ENCODE results near the gene UBE2E3.

Gene UBE2E3

GRCh38 chr2:180978903-180979748 is 1.3 kb upstream of the UBE2E3 start:
- no peak for DNase-seq (ENCODE audit: low read depth)

- DNase-seq (ENCODE audit: low read depth): no peak
These were observed 678 bp upstream of the UBE2E3 start for GRCh38 chr2:180979749-180980105.

- DNase-seq (ENCODE audit: low read depth): no peak
These were observed 822 bp downstream of the UBE2E3 start for GRCh38 chr2:180980943-180981911.

- DNase-seq (ENCODE audit: low read depth): peak; percentile 32
These were observed 3.2 kb downstream of the UBE2E3 start for GRCh38 chr2:180983468-180984242.

- no peak for DNase-seq (ENCODE audit: low read depth)
These were observed 5.5 kb downstream of the UBE2E3 start for GRCh38 chr2:180985771-180986395.

GRCh38 chr2:180987146-180987545 is 6.7 kb downstream of the UBE2E3 start:
- no peak for DNase-seq (ENCODE audit: low read depth)

- DNase-seq (ENCODE audit: low read depth): no peak
These were observed 9.9 kb downstream of the UBE2E3 start for GRCh38 chr2:180990337-180990736.

- no peak for DNase-seq (ENCODE audit: low read depth)
These were observed 10.4 kb downstream of the UBE2E3 start for GRCh38 chr2:180990794-180991193.

- no peak for DNase-seq (ENCODE audit: low read depth)
These were observed 11.0 kb downstream of the UBE2E3 start for GRCh38 chr2:180991361-180991760.

GRCh38 chr2:180991820-180992219 is 11.4 kb downstream of the UBE2E3 start:
- DNase-seq (ENCODE audit: low read depth): no peak

- no peak for DNase-seq (ENCODE audit: low read depth)
These were observed 12.6 kb downstream of the UBE2E3 start for GRCh38 chr2:180992994-180993393.

GRCh38 chr2:180999274-180999964 is 19.0 kb downstream of the UBE2E3 start:
- DNase-seq (ENCODE audit: low read depth): no peak

- no peak for DNase-seq (ENCODE audit: low read depth)
These were observed 24.4 kb downstream of the UBE2E3 start for GRCh38 chr2:181004647-181005325.

- no peak for DNase-seq (ENCODE audit: low read depth)
These were observed 24.9 kb downstream of the UBE2E3 start for GRCh38 chr2:181005326-181005655.

GRCh38 chr2:181005809-181006208 is 25.4 kb downstream of the UBE2E3 start:
- no peak for DNase-seq (ENCODE audit: low read depth)

GRCh38 chr2:181007086-181007837 is 26.9 kb downstream of the UBE2E3 start:
- no peak for DNase-seq (ENCODE audit: low read depth)

- no peak for DNase-seq (ENCODE audit: low read depth)
These were observed 28.0 kb downstream of the UBE2E3 start for GRCh38 chr2:181008407-181008806.

- no peak for DNase-seq (ENCODE audit: low read depth)
These were observed 40.9 kb downstream of the UBE2E3 start for GRCh38 chr2:181021199-181021789.

GRCh38 chr2:181022652-181023051 is 42.2 kb downstream of the UBE2E3 start:
- DNase-seq (ENCODE audit: low read depth): no peak
